Vagina (tissue), 2 donors: ENCODE data around the gene LLCFC1. TPM values are rescaled to one million over a fixed set of nuclear protein-coding genes. Genes with fewer than 3 reads are reported as not detected.
A peak's percentile ranks its signal among the peaks of the same experiment; 100 is the strongest.

ENCODE experiments used
- DNase-seq, 2 donors: peaks; one replicate each; pipeline ENCODE4 v3.0.0-alpha.2; 2017; ENCODE audit errors: extremely low spot score in 2 of 2
- H3K27ac ChIP-seq: fragments of 200-600 bp; sonication (generic); one replicate; pipeline ENCODE4 v1.5.1; 2019
- H3K27me3 ChIP-seq: fragments of 200-600 bp; sonication (generic); one replicate; pipeline ENCODE4 v1.5.1; 2019
- H3K36me3 ChIP-seq, 2 donors: fragments of 200-600 bp; sonication (generic); one replicate each; pipeline ENCODE4 v1.5.1; 2017 to 2019
- H3K4me1 ChIP-seq: fragments of 200-600 bp; sonication (generic); one replicate; pipeline ENCODE4 v1.5.1; 2019
- H3K4me3 ChIP-seq, 2 donors: fragments of 200-600 bp; sonication (generic); 1 replicate in 1 of 2; 2 replicates in 1 of 2; pipeline ENCODE4 v1.5.1; 2016 to 2019
- H3K9me3 ChIP-seq: fragments of 200-600 bp; sonication (generic); one replicate; pipeline ENCODE4 v1.5.1; 2019
- POLR2A ChIP-seq, 2 donors: fragments of 450-650 bp; IDR thresholded peaks; one replicate each; pipeline ENCODE4 v1.6.1; 2017; ENCODE audit warnings: antibody characterized with exemption in 2 of 2, mild to moderate bottlenecking in 2 of 2, moderate library complexity in 2 of 2
- POLR2AphosphoS5 ChIP-seq, 2 donors: sonication (generic); formaldehyde crosslinking; IDR thresholded peaks; one replicate each; pipeline ENCODE4 v1.9.0; 2017; ENCODE audit warnings: antibody characterized with exemption in 2 of 2, mild to moderate bottlenecking in 2 of 2, low read depth in 1 of 2; ENCODE audit not compliant: insufficient read depth in 1 of 2
- intact Hi-C: fragments of 100-400 bp; cut with DNase I; formaldehyde crosslinking; loops from one replicate; pipeline ENCODE4 v1.15.1; 2023
- total RNA-seq: library from RNA; depleted of rRNA; stranded (reverse); fragments of >200 nt; gene quantifications from one replicate; pipeline ENCODE4 v1.2.3, GENCODE V29; 2016
- TF ChIP-seq, protein P1 (sequence below), 3 experiments: fragments of 450-650 bp in 2 of 3; fragments of 200-600 bp in 1 of 3; sonication (generic) in 1 of 3; IDR thresholded peaks; one replicate each; pipeline ENCODE4 v1.5.1; 2017 to 2019; ENCODE audit warnings: antibody characterized with exemption in 3 of 3, mild to moderate bottlenecking in 2 of 3, moderate library complexity in 2 of 3

The LLCFC1 gene
- total RNA-seq, 1 donor from 2014 or later, result not detected

DNA sequence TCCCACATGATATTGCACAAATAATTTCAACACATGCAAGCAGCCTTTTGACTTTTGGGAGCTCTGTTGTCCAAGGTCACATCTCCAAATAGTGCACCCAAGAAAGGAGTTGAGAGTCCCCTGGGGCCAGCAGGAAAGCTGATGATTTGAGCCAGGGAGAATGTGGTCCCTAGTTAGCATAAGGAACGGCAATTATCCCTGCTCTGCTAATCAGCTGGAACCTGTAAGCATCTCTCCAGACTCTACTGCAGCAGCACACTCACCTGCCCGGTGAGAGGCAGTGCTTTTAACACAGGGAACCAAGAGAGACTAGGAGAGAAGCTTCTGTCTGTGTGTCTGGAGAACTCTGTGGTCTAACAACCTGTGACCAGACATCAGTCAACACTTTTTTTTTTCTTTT lies 22.8 kb upstream of the LLCFC1 start:
- no peak overlapping the region for H3K27ac ChIP-seq
- intact Hi-C loops, result no loop called here

DNA sequence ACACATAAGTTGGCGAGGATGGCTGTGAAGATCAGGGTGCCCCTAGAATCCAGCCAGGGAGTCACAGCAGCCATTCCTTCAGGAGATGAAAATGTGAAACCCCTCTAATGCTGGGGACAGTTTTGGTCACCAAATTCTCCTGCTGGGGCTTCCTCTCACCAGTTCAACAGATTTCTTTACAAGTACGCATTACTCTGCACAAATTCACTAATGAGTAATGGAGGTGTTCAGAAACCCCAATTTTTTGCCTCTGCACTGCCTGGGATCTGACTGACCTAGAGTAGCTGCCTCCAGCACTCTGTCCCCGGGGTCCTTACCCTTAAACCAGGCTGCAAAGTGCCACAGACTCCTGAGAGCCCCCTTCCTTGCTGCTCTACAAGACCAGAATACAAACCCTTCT lies 21.8 kb upstream of the LLCFC1 start:
- TF ChIP-seq POLR2AphosphoS5 (IDR thresholded peaks at IDR 0.05; ENCODE audit: insufficient read depth in 1 of 2, low read depth in 1 of 2) (no peak), POLR2A (IDR thresholded peaks at IDR 0.05) (no peak)
- TF ChIP-seq, protein P1, sequence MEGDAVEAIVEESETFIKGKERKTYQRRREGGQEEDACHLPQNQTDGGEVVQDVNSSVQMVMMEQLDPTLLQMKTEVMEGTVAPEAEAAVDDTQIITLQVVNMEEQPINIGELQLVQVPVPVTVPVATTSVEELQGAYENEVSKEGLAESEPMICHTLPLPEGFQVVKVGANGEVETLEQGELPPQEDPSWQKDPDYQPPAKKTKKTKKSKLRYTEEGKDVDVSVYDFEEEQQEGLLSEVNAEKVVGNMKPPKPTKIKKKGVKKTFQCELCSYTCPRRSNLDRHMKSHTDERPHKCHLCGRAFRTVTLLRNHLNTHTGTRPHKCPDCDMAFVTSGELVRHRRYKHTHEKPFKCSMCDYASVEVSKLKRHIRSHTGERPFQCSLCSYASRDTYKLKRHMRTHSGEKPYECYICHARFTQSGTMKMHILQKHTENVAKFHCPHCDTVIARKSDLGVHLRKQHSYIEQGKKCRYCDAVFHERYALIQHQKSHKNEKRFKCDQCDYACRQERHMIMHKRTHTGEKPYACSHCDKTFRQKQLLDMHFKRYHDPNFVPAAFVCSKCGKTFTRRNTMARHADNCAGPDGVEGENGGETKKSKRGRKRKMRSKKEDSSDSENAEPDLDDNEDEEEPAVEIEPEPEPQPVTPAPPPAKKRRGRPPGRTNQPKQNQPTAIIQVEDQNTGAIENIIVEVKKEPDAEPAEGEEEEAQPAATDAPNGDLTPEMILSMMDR (IDR thresholded peaks at IDR 0.05), result no peak
- no peaks in the 10 kb centered on the region for H3K36me3 ChIP-seq
- H3K4me3 ChIP-seq, result no peak overlapping the region
- DNase-seq, result peak; percentile 52 to 55
- intact Hi-C loops, result no loop called here
- no peaks in the 10 kb centered on the region for H3K4me1 ChIP-seq
- no peaks in the 10 kb centered on the region for H3K27me3 ChIP-seq
- H3K27ac ChIP-seq, result no peak overlapping the region
- no peaks in the 10 kb centered on the region for H3K9me3 ChIP-seq

More for the DNA sequence above, 22.8 kb upstream of the LLCFC1 start:
- H3K36me3 ChIP-seq, result no peaks in the 10 kb centered on the region
- no peak overlapping the region for H3K4me3 ChIP-seq
- H3K27me3 ChIP-seq, result no peaks in the 10 kb centered on the region
- no peaks in the 10 kb centered on the region for H3K9me3 ChIP-seq
- DNase-seq, result peak; percentile 55 to 81
- H3K4me1 ChIP-seq, result no peaks in the 10 kb centered on the region
- TF ChIP-seq POLR2A (IDR thresholded peaks at IDR 0.05) (no peak), POLR2AphosphoS5 (IDR thresholded peaks at IDR 0.05; ENCODE audit: insufficient read depth in 1 of 2, low read depth in 1 of 2) (no peak)
- TF ChIP-seq, protein P1 (IDR thresholded peaks at IDR 0.05), result no peak

DNA sequence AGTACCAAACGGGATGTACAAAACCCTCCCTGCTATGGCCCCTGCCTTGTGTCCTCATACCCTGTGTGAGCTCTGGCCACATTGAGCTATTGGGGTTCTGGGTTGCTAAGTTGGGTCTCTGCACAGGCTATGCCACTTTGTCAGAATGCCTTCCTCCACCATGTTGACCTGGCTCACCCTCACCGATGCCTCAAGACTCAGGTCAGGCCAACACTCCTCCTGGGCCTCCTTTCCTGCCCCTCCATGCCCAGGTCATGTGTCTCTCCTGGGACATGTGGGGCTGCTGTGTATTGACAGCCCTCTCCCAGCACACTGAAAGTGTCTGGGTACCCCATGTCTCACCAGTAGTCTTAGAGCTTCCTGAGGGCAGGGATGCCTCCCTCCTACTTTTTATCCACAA lies 20.4 kb upstream of the LLCFC1 start:
- no peak overlapping the region for H3K4me3 ChIP-seq
- intact Hi-C loops, result no loop called here
- H3K9me3 ChIP-seq, result no peaks in the 10 kb centered on the region
- H3K36me3 ChIP-seq, result no peaks in the 10 kb centered on the region
- H3K27me3 ChIP-seq, result no peaks in the 10 kb centered on the region
- no peaks in the 10 kb centered on the region for H3K4me1 ChIP-seq
- TF ChIP-seq, protein P1 (IDR thresholded peaks at IDR 0.05), result no peak
- TF ChIP-seq POLR2AphosphoS5 (IDR thresholded peaks at IDR 0.05; ENCODE audit: insufficient read depth in 1 of 2, low read depth in 1 of 2), result no peak
- no peak for TF ChIP-seq POLR2A (IDR thresholded peaks at IDR 0.05)
- DNase-seq, result peak; percentile 43 to 77
- H3K27ac ChIP-seq, result no peak overlapping the region

DNA sequence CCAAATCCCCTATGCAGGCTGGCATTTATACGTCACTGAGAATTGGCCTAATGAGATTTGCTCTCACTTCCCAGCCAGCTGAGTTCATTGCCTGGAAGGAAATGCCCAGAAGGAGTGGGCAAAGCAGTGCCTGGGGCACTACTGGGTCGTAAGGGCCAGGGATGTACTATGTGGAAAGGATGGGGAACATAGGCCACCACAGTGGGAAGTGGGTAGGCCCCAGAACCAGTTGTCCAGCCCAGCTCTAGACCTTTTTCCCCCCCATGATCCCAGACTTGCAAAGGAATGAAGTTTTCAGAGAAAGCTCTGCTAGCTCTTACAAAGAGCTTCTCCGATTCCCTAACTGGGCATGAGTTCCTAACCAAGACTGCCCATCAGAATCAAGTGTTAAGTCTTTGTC lies 19.6 kb upstream of the LLCFC1 start:
- no peaks in the 10 kb centered on the region for H3K4me1 ChIP-seq
- H3K27me3 ChIP-seq, result no peaks in the 10 kb centered on the region
- H3K27ac ChIP-seq, result no peak overlapping the region
- H3K4me3 ChIP-seq, result no peak overlapping the region
- no peaks in the 10 kb centered on the region for H3K36me3 ChIP-seq
- H3K9me3 ChIP-seq, result no peaks in the 10 kb centered on the region
- TF ChIP-seq POLR2AphosphoS5 (IDR thresholded peaks at IDR 0.05; ENCODE audit: insufficient read depth in 1 of 2, low read depth in 1 of 2) (no peak), POLR2A (IDR thresholded peaks at IDR 0.05) (no peak)
- TF ChIP-seq, protein P1 (IDR thresholded peaks at IDR 0.05), result no peak
- peak in 1 of 2 donors; percentile 81 for DNase-seq
- intact Hi-C loops, result no loop called here

DNA sequence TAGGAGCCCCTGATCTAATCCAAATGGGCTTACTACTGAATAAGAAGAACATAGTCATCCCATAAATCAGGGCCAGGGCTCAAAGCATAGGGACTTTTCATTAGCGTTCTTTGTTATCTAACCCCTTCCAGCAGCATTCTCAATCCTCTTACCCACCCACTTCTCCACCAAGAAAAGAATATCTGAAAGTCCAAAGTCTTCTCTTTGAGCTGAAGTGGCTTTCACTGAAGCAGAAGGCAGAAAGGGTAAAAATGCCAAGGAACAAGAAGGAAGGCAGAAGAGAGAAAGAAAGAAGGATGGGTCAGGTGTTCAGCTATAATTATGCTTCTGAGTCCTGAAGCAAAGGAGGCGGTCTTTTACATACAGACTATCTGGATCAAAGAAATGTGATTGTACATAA lies 15.9 kb upstream of the LLCFC1 start:
- H3K36me3 ChIP-seq, result no peaks in the 10 kb centered on the region
- no peak for DNase-seq
- no peak overlapping the region for H3K4me3 ChIP-seq
- no peaks in the 10 kb centered on the region for H3K27me3 ChIP-seq
- intact Hi-C loops, result no loop called here
- no peak overlapping the region for H3K27ac ChIP-seq
- no peaks in the 10 kb centered on the region for H3K4me1 ChIP-seq
- TF ChIP-seq POLR2AphosphoS5 (IDR thresholded peaks at IDR 0.05; ENCODE audit: insufficient read depth in 1 of 2, low read depth in 1 of 2), result no peak
- TF ChIP-seq, protein P1 (IDR thresholded peaks at IDR 0.05), result no peak
- no peak for TF ChIP-seq POLR2A (IDR thresholded peaks at IDR 0.05)
- H3K9me3 ChIP-seq, result no peaks in the 10 kb centered on the region
